RPMI8226 (cell line): ENCODE data around the gene GABBR2.

Experiments
- DNase-seq: peaks from one replicate; pipeline ENCODE4 v3.0.0-alpha.2; 2015

The GABBR2 gene

DNA sequence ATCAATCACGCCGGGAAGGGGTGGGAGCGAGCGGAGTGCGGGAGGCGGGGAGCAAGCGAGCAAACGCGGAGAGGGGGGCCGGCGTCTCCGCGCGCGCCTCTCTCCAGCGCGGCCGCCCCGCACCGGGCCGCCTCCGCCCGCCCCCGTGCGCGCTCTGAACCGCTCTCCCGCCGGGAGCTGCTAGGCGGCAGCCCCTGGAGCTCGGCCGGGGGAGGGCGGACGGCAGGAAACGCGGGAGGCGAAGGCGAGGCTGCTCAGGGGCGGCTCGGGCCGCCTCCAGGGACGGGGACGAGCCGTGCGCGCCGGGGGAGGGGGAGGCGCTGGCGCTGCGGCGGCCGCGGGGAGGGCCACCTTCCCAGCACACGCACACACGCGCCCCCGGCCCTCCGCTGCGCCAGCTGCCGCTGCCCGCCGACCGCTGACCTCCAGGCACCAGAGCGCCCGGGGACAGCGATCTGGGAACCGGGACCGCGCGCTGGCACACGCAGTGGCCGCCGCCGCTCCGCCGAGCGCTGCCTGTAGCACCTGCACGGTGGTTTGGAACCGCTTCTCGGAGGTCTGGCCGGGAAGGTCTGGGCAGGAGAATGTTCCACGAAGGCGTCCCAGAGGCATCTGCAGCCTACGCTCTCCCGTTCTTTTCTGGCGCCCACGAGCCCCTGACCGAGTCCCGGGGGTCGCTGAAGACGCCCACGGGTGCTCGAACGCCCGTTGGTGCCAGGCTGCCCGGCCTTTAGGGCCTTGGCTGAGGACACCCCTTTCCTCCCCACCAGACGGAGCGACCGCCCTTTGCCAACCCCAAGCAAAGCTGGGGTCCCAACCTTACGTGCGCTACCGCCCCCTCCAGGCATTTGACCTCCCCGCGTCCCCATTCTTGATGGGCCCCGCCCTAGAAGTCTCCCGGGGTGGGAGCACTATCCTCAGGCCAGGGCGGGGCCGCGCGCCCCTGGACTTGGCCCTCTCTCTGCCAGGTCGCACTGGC, at the start of gene GABBR2:
GABBR2 (minus strand) TSS at position 3 of the 979 bp plus-strand sequence. CDS start 198 bp downstream, outside the sequence.
- no peak for DNase-seq

DNA sequence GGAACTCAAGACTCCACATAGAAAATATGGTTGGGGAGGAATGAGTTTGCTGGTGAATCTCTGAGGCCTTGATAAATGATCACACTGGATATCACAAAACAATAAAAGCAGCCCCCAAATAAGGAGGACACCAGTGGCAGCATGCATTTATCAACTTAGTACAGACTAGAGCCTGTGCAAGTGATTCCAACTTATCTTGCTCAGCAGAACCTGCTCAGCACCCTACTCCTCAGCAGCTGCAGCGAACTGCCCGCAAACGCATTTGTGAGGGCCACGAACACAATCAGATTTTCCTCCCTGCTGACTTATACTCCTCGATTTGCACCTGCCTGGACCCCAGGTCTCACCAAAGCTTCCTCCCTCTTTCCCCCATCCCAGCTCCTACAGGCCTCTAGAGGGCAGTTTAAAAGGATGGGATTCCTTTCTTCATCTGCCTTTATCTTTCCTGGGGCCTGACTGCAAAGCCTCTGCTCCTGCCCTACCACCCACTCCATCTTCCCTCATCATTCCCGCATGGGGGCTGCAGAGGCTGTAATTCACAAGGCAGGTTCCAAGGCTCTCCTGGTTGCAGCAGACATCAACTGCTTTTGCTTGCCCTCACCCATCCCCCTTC, 46.4 kb upstream of the GABBR2 start:
- no peak for DNase-seq

DNA sequence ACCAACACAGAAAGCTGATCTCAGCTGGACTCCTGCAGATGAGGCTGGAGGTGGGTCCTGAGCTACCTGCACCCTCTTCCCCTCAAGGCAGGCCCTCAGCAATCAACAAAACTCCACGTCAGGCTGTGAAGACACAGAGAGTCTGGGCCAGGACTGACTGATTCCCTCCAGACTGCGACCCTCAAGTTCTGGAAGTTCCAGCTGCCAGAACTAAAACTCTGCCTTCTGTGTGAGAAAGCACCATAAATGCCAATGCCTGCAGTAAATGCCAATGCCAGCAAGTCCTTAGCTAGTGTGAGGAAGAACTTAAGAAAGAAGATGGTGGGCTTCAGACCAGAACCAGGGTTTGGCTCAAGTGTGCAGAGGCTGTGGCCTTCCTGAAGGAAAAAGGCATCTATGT, 42.5 kb upstream of the GABBR2 start:
- no peak for DNase-seq

- no peak for DNase-seq
Observed at GRCh38 chr9:98750364-98751060, 41.8 kb upstream of the GABBR2 start.

DNA sequence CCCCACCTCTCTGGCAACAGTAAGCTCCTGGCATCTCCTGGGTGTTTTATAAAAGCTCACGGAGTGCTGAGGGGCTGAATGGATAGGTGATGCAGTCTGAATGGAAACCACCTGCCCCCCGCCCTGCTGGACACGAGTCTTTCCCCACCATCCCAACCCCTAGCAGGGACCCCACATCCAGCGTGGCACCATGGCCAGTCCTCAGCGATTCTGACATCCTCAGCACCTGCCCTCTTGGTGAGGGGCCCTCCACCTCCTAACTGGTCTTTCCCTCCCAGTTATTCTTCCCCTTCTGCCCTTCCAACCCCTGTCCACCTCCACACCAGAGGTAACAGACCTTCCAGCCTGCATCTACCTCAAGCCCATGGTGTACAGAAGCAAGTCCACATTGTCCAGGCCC, 38.7 kb upstream of the GABBR2 start:
- no peak for DNase-seq

DNA sequence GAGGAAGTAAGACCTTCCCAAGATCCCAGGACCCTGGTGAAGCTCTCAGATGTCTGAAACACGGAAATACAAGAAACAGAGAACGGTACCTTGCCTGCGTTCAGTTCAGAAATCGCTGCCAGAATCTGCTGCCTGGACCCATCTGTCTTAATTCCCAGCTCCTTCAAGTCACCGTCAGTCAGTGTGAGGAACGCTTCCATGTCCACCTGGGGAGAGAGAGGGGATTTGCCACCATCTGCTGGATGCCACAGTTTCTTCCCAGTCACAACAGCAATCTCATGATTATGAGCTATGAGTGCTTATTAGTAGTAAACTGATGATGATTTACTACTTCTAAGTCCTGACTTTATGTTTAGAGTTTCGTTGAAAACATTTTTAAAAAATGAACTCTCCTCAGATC, 36.7 kb upstream of the GABBR2 start:
- DNase-seq = no peak

GRCh38 chr9:98743818-98744611, 35.3 kb upstream of the GABBR2 start:
- DNase-seq = no peak

GRCh38 chr9:98743329-98743728, 34.6 kb upstream of the GABBR2 start:
- DNase-seq = no peak

DNA sequence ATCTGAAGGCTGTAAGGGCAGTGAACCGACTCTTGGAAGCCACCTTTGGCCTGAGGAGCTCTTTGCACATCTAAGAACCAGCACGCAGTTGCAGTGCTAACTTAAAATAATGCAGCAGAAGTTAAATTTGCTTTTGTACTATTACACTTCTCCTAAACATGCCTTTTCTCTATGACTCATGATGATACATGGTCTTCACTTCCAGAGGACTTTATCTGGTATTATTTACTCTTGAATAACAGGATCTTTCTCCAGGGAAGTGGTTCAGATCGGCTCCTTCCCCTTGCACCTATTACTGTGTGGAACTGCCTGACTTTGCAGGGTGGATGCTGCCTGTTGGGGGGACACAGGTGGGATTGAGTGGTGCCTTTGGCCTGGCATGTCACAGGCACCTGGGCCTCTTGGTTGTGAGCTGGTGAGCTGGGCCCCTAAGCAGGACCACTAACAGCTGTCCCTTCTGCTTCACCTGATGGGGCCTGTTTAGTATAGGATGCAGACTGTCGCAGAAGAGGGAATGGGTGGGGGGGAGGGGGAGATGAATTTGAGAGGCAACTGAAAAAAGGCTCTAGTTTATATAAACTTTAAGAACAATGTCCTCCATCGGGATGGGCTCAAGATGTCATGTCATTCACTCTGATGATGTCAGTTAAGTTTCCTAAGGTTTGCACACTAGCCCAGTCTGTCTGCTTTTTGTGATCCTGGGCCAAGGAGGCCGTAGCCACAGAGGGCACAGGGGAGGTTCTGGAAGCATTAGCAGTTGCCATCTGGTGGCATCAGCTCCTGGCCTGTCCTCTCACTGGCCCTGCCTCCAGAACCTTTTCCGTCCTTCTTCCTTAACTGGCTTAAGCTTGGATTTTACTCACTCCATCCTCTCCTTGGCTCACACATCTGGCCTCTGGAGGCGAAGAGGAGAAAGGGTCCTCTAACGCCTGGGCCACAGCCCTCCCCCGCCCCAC, 33.9 kb upstream of the GABBR2 start:
- DNase-seq = no peak

- no peak for DNase-seq
Observed at GRCh38 chr9:98740226-98740881, 31.6 kb upstream of the GABBR2 start.

GRCh38 chr9:98738741-98739140, 30.0 kb upstream of the GABBR2 start:
- DNase-seq = no peak

DNA sequence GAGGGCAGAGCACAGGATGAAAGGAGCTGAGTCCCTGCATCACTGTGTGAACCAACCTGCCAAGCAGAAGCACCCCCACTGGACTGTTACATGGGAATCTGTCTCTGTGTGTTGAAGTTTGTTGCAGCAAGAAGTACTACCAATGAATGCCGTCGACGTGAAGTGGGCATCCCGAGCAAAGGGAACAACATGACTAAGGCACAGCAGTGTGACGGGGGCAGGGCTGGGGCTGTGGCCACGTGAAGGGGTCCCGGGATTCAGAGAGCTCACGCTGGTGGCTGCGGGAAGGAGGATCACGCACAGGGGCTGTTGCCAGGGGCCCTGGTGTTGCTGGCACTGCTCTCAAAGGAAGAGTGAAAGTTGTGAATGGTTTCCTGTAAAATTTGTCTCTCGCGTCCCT, 27.5 kb upstream of the GABBR2 start:
- no peak for DNase-seq

DNA sequence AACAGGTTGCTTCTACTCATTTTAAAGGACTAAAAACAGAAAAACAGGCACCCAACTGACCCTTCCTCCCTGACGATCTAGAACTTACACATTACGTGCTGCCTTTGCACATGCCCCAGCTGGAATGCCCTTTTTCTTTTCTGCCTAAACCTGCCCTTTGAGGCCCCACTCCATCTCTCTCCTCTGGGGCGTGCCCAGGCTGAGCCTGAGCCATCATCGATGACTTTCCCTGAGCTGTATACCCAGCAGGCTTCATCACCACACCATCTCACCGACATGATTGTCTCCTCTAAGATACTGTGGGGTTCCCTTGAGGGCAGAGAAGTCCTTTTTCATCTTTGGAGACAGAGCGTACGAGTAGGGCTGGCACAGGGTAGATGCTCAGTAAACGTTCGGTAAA, 24.1 kb upstream of the GABBR2 start:
- no peak for DNase-seq

DNA sequence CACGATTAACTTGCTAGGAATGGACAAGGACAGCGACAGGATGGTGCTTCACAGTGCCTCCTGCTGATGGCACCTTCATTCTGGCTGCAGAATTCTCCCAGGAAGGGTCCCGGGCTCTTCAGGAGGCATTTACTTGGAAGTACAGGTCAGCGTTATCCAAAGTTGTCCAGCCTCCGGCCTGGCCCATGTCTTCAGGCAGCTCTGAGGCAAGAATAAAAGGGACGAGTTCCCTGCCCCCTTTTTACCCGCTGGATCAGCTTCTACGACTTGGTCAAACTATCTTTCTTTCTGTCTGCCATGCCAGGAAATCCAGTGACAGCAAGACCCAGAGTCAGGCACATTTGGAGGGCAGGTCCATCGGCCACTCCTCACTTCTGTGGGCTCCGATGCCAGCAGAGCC, 23.4 kb upstream of the GABBR2 start:
- no peak for DNase-seq

GRCh38 chr9:98730871-98731270, 22.1 kb upstream of the GABBR2 start:
- no peak for DNase-seq

GRCh38 chr9:98728500-98728899, 19.8 kb upstream of the GABBR2 start:
- DNase-seq = no peak

DNA sequence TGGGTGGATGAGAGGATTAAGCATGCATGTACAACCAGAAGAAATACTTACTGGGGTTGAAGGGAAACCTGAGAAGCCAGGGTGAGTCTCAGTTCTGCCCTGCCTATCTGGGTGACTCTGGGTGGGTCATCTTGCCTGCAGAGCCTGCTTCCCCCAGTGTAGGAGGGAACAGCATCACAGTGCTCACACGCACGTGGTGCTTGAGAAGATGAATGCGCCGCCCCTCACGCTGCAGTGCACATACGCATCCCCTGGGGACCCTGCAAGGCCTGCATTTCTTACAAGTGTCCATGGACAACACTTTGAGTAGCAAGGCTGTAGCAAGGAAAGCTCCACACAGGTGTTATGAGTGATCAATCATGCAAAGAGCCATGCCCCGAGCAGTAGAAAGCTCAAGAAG, 18.7 kb upstream of the GABBR2 start:
- DNase-seq = no peak

GRCh38 chr9:98726735-98727134, 18.0 kb upstream of the GABBR2 start:
- DNase-seq = no peak

DNA sequence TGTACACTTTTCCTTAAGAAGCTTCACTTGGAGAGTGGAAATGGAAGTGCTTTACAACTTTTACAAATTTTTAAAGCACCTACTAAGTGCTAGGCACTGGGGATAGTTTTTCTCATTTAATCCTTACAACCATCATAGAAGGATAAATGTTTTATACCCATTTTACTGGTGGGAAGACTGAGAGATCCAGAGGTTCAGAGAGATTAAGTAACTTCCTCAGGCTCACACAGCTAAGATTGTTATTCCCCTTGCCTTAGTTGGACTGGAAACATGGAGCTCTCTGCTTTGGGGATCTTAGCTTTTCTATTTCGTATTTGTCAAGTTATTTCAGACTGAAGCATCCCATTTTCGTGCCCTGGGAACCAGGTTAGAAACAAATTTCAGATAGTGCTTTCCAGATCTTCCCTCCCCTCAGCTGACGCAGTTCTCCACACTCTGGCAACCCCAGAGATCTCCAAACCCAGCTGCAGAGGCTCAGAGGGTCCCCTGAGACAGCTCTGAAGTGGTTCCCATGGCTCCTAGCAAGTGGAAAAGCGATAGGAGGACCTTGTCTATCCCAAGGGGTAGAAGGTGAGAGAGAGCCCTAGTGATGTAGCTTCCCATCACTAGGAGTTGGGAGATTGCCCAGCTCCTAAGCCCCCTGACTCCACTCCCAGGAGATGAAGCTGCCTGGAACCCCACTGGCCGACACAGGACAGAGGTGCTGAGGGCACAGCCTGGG, 16.2 kb upstream of the GABBR2 start:
- DNase-seq = no peak

DNA sequence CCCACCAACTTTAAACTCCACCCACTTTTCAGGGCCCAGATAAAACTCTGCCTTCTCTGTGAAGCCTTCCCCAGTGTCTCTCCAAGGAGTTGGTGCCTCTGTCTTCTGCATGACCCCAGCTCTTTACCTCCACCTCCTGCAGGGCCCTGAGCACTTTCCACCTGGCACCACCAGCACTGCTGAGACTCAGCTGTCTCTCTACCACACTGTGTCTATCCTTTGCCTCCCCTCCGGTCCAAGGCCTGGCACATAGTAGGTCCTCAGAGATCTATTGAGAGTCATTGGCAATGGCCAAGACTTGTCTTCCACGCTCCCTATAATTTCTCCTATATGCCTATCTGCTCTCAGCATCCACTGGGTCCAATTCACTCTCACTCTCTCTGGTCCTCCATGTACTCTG, 12.9 kb upstream of the GABBR2 start:
- no peak for DNase-seq
